ENCODE results near the gene GSG1.

DNA sequence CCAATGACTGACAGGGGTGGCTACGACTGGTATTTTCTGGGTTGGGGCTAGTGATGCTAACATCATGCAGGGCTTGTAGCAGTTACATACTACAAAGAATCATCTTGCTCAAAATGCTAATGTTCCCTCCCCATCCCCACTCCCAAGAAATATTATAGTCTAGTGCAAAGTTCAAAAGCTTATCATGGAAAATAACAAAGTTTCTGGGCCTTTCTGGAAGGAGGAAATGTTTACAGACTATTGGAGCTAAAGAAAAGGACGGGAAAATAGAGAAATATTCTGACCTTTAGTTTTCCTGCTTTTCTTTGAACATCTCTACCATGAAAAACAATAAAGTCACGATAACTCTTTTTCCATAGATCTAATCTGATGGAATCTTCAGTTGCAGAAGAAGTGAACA, 23.2 kb downstream of the GSG1 start:
- TF ChIP-seq, protein P1, sequence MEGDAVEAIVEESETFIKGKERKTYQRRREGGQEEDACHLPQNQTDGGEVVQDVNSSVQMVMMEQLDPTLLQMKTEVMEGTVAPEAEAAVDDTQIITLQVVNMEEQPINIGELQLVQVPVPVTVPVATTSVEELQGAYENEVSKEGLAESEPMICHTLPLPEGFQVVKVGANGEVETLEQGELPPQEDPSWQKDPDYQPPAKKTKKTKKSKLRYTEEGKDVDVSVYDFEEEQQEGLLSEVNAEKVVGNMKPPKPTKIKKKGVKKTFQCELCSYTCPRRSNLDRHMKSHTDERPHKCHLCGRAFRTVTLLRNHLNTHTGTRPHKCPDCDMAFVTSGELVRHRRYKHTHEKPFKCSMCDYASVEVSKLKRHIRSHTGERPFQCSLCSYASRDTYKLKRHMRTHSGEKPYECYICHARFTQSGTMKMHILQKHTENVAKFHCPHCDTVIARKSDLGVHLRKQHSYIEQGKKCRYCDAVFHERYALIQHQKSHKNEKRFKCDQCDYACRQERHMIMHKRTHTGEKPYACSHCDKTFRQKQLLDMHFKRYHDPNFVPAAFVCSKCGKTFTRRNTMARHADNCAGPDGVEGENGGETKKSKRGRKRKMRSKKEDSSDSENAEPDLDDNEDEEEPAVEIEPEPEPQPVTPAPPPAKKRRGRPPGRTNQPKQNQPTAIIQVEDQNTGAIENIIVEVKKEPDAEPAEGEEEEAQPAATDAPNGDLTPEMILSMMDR (IDR thresholded peaks at IDR 0.05 in 2 of 3, conservative IDR thresholded peaks at IDR 0.05 in 1 of 3; ENCODE audit: borderline replicate concordance in 1 of 3, insufficient read depth in 1 of 3, low read depth in 2 of 3, low read length in 2 of 3): no peak
- no peak for TF ChIP-seq FOSL1 (IDR thresholded peaks at IDR 0.05; ENCODE audit: low read depth)
